ENCODE measurements around the gene RFTN1.

The RFTN1 gene

DNA sequence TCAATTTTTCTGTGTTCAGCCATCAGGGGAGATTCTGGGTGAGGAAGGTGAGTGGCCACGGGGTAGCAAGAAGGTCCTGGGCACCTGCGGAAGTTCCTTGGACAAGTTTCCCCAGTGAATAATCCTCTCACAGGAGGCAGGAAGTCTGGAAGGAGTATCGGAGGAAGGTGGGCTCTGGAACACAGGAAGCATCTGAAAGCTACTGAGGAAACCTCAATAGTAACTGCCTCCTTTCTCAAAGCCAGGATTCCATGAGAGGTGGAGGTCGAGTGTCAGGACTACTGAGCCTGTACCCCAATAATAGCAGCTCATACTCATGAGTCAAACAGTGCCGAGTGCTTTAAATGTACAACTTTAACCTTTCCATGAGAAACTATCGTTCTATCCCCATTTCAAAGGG is 137.6 kb downstream of the RFTN1 start:
- ChIA-PET CTCF (no interaction called here), POLR2A (no interaction called here)
- TF ChIP-seq, protein P1, sequence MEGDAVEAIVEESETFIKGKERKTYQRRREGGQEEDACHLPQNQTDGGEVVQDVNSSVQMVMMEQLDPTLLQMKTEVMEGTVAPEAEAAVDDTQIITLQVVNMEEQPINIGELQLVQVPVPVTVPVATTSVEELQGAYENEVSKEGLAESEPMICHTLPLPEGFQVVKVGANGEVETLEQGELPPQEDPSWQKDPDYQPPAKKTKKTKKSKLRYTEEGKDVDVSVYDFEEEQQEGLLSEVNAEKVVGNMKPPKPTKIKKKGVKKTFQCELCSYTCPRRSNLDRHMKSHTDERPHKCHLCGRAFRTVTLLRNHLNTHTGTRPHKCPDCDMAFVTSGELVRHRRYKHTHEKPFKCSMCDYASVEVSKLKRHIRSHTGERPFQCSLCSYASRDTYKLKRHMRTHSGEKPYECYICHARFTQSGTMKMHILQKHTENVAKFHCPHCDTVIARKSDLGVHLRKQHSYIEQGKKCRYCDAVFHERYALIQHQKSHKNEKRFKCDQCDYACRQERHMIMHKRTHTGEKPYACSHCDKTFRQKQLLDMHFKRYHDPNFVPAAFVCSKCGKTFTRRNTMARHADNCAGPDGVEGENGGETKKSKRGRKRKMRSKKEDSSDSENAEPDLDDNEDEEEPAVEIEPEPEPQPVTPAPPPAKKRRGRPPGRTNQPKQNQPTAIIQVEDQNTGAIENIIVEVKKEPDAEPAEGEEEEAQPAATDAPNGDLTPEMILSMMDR (IDR thresholded peaks at IDR 0.05; ENCODE audit: insufficient read depth, low read length, missing control alignments) = no peak
- H3K4me3 ChIP-seq (ENCODE audit: low read depth, low read length) = no peak overlapping the region
- DNase-seq (ENCODE audit: low read depth, low spot score) = no peak

DNA sequence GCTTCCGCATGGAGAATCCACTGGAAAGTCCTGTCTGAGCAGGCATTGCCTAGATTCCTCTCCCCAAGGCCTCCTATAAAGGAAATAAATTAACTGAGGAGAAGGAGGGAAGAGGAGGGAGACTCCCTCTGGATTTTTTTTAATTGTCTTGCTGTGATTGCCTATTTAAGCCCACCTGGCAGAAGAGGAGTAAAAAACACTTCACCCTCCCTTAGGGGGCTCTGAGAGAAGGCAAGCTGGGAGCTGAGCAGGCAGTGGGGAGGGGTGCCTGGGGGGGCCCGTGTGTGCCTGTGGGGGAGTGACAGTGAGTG is 138.6 kb downstream of the RFTN1 start:
- TF ChIP-seq, protein P1 (IDR thresholded peaks at IDR 0.05; ENCODE audit: insufficient read depth, low read length, missing control alignments) = no peak
- POLR2A ChIA-PET = no interaction called here
- H3K4me3 ChIP-seq (ENCODE audit: low read depth, low read length) = no peak overlapping the region
- DNase-seq (ENCODE audit: low read depth, low spot score) = no peak
- CTCF ChIA-PET = no interaction called here

DNA sequence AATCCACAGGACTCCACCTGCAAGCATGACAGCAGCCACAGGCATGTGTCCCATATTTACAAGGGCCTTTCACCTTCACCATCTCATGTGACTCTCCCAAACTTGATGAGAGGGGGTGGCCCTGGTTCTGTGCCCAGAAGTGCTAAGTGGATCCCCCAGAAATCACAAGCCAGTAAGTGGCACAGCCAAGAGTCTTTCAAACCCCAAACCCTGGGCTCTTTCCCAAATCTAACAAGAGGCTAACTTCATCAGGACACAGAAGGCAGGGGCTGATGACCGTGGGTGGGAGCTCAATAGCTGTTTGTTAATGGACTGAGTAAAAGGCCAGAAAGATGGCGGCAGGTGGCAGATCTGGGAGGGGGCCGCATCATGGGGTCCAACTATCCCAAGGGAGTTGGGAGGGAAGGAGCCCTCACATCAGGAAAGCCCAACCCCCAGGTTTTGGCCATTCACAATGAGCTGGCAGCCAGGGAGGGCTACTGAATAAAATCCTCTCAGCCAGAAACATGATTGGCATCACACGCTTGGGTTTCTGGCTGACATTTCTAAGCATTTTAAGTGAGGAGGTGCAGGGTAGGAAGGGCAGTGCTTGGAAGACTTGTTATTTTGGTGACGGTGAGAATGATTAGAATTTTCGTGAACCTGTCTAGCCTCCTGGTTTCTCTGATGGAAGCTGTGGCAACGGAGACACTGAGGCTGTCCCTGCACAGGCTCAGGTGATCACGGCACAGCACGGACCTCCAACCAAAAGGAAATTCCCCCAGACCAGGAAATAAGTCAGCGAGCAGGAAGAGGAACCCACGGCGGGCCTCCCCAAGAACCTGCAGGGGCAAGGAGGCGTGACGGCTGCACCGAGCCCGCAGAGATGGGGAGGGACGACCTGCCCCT is 139.2 kb downstream of the RFTN1 start:
- CTCF ChIA-PET = no interaction called here
- POLR2A ChIA-PET = no interaction called here
- no peak for DNase-seq (ENCODE audit: low read depth, low spot score)
- no peak overlapping the region for H3K4me3 ChIP-seq (ENCODE audit: low read depth, low read length)
- TF ChIP-seq, protein P1 (IDR thresholded peaks at IDR 0.05; ENCODE audit: insufficient read depth, low read length, missing control alignments) = no peak

- ChIA-PET POLR2A (no interaction called here), CTCF (no interaction called here)
- H3K4me3 ChIP-seq (ENCODE audit: low read depth, low read length) = no peak overlapping the region
- no peak for DNase-seq (ENCODE audit: low read depth, low spot score)
- TF ChIP-seq, protein P1 (IDR thresholded peaks at IDR 0.05; ENCODE audit: insufficient read depth, low read length, missing control alignments) = no peak
Observed at GRCh38 chr3:16373341-16373946, 140.1 kb downstream of the RFTN1 start.

DNA sequence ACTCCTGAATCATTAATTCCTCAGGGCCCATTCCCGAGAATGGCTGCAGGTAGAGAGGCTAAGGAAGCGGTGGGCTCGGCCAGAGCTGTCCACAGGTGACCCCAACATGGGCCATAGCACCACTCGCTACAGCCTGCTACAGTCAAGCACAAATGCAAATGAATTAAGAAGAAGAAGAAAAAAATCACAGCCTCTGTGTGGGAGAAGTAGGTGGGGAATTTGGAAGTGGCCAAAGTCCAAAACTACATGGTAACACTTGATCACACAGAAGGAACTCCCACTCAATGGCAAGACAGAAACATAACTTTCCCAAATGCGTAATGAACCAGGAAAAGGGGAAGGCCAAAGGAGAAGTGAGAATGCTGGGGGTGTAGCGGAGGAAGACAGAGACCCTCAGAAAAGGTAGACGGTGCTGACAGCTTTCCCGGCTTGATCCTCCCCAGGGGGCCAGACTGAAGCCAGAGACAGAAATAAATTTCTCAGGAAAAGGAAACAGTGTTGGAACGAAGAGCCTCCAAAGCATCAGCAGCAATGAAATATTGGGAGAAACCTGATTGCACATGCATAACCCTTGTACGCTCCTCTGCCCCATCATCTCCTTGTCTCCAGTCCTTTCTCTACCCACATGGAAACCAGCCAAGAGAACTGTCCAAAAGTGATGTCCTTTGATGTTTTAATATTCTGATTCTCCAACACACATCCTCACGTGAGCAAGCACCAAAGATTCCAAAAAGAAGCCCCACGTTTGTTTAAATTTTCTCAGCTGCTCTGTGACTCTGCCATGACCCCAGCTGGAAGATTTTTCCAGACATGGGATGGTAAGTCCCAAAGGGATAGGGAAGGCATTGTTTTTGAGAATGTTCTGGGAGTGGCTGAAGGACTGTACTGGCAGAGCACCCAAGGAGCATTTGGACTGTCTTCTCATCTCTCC is 140.9 kb downstream of the RFTN1 start:
- CTCF ChIA-PET = no interaction called here
- no peak for DNase-seq (ENCODE audit: low read depth, low spot score)
- TF ChIP-seq, protein P1 (IDR thresholded peaks at IDR 0.05; ENCODE audit: insufficient read depth, low read length, missing control alignments) = no peak
- H3K4me3 ChIP-seq (ENCODE audit: low read depth, low read length) = no peak overlapping the region
- POLR2A ChIA-PET = no interaction called here

Measured in AG04449 (cell line).